ENCODE results near the gene MIER2.

Gene MIER2

DNA sequence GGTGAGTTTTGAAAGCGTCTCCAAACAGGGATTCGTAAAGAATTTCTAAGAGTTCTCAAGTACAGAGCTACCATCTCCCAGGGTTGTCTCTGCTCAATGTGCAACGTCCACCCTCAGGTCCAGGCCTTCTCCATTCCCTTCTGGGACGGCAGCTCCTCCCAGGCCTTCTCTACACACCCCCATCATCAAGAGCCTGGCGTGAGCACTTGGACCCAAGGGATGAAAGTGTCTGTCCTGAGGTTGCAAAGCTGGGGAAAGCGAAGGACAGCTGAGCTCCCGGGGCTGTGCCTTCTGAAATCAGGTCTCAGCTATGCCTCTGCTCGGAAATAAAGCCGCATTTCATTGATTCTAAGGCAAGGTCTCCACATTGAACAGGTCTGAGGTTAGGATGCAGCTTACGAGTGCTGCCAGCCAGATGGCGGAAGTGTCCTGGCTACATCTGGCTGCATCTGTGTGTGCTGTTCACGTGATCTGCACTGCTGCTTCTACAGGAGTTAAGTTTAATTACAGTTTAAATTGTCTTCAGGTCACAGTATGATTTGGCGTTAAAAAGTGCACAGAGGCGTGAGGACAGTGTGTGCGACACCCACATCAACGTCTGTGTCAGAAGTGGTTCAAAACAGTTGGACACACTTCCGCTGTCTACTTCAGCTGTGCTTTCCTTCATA lies 27.0 kb upstream of the MIER2 start:
- DNase-seq (ENCODE audit: extremely low spot score) = no peak
- TF ChIP-seq, protein P1, sequence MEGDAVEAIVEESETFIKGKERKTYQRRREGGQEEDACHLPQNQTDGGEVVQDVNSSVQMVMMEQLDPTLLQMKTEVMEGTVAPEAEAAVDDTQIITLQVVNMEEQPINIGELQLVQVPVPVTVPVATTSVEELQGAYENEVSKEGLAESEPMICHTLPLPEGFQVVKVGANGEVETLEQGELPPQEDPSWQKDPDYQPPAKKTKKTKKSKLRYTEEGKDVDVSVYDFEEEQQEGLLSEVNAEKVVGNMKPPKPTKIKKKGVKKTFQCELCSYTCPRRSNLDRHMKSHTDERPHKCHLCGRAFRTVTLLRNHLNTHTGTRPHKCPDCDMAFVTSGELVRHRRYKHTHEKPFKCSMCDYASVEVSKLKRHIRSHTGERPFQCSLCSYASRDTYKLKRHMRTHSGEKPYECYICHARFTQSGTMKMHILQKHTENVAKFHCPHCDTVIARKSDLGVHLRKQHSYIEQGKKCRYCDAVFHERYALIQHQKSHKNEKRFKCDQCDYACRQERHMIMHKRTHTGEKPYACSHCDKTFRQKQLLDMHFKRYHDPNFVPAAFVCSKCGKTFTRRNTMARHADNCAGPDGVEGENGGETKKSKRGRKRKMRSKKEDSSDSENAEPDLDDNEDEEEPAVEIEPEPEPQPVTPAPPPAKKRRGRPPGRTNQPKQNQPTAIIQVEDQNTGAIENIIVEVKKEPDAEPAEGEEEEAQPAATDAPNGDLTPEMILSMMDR (IDR thresholded peaks at IDR 0.05; ENCODE audit: control extremely low read depth, extremely low read depth, low read depth, missing control alignments) = no peak
- ChIA-PET POLR2A (no interaction called here), CTCF (interaction anchor here (0.9 kb wide), 1 partner anchor 139 kb away, joined by 3 read pairs; no protein-coding TSS in a partner anchor)

DNA sequence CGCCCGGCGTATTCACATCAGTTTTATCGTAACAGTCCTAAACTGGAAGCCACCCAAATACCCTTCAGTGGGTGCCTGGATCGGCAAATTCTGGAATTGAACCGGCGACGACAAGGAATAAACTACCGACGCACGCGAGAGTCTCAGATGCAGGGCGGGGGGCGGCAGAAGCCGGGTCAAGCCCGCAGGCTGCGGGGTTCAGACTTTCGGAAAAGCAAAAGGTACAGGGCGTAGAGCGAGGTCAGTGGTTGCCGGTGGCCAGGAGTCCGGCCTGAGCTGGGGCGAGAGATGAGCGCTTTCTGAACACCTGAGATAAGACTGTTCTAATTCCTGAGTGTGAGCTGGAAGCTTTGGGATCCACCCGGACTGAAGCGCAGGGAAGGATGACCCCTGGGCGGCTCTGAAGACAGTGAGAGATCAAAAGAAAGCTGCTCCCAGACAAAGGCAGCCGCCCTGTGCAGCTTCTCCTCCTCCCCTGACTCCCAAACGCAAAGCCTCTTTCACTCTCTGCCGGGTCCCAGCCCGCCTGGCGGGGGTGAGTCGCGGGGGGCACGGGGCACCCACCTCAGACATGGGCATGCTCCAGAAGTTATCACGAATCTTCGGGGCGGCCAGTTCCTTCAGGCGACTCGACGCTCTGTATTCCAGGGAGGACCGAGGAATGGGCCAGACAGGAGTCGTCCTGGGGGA lies 26.2 kb upstream of the MIER2 start:
- CTCF ChIA-PET = interaction anchor here (0.9 kb wide), 1 partner anchor 140 kb away, joined by 3 read pairs; no protein-coding TSS in a partner anchor

DNA sequence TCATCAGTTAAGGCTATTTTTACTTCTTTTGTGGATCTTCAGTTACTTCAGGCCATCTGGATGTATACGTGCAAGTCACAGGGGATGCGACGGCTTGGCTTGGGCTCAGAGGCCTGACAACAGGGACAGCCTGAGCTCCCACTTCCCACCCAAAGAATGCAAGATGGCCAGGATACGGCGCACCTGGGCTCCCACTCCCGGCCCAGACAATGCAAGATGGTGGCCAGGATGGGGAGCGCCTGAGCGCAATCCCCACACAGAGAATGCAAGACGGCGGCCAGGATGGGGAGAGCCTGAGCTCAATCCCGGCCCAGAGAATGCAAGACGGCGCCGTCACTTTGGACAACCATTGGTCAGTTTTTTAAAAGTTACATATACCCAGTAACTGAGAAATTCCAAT lies 25.3 kb upstream of the MIER2 start:
- TF ChIP-seq, protein P1 (IDR thresholded peaks at IDR 0.05; ENCODE audit: control extremely low read depth, extremely low read depth, low read depth, missing control alignments) = no peak
- CTCF ChIA-PET = no interaction called here
- POLR2A ChIA-PET = no interaction called here
- no peak for DNase-seq (ENCODE audit: extremely low spot score)

More for the DNA sequence above, 26.2 kb upstream of the MIER2 start:
- DNase-seq (ENCODE audit: extremely low spot score) = no peak
- TF ChIP-seq, protein P1 (IDR thresholded peaks at IDR 0.05; ENCODE audit: control extremely low read depth, extremely low read depth, low read depth, missing control alignments) = no peak
- POLR2A ChIA-PET = no interaction called here

DNA sequence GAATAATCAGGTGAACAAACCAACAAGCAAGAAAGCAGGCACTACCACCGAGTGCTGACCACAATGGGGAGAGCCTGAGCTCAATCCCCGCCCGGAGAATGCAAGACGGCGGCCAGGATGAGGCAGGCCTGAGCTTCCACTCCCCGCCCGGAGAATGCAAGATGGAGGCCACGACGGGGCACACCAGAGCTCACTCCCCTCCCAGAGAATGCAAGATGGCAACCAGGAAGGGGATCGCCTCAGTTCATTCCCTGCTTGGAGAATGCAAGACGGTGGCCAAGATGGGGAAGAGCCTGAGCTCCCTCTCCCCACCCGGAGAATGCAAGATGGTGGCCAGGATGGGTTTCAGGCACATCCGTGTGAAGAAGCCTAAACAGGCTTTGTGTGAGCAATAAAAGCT lies 24.7 kb upstream of the MIER2 start:
- POLR2A ChIA-PET = no interaction called here
- CTCF ChIA-PET = no interaction called here
- TF ChIP-seq, protein P1 (IDR thresholded peaks at IDR 0.05; ENCODE audit: control extremely low read depth, extremely low read depth, low read depth, missing control alignments) = no peak
- no peak for DNase-seq (ENCODE audit: extremely low spot score)

DNA sequence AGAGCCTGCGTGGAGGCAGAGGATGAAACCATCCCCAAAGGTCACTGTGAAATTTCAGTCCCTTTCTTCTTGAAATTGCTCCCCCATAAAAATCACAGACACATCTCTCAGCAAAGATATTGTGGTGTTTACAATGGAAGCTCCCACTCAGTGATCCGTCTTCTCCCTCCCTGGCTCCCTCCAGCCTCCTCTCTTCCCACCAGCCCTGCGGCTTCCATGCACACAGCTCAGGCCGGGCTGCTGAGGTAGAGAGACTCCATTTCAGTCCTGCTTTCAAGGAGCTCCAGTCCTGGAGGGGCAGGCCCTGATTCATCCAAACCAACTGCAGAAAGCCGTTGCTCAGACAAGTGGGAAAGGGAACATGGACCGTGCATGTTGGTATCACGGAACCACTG lies 24.0 kb upstream of the MIER2 start:
- CTCF ChIA-PET = no interaction called here

DNA sequence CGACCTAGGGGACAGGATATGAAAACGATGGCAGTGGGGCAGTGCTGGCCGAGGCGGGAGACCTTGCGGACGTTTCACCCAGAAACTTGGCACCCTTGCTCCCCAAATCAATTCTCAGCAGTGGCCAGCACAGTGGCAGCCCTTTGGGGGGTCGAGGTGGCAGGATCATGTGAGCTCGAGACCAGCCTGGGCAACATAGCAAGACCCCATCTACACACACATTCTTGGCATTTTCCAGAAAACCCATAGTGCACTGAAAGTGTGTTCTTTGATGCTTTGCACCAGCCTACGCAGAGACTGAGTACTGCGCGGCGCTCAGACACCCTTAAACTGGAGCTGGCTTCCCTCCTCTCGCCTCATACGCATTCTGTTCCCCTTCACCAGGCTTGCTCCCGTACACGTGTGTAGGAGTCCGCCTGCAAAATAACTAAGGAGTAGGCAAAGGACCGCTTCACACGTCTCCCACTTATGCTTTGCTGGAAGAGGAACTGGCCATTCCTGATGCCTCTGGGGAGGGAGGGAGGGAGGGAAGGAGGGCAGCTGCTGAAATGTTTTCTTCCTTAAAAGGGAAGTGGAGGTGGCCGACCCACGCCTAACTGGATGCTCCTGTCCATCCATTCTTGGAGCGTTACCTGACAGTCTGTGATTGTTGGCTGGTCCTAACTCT lies 23.5 kb upstream of the MIER2 start:
- CTCF ChIA-PET = no interaction called here

More for the DNA sequence above, 24.0 kb upstream of the MIER2 start:
- POLR2A ChIA-PET = no interaction called here
- DNase-seq (ENCODE audit: extremely low spot score) = no peak
- TF ChIP-seq, protein P1 (IDR thresholded peaks at IDR 0.05; ENCODE audit: control extremely low read depth, extremely low read depth, low read depth, missing control alignments) = no peak

More for the DNA sequence above, 23.5 kb upstream of the MIER2 start:
- TF ChIP-seq, protein P1 (IDR thresholded peaks at IDR 0.05; ENCODE audit: control extremely low read depth, extremely low read depth, low read depth, missing control alignments) = no peak
- POLR2A ChIA-PET = no interaction called here
- no peak for DNase-seq (ENCODE audit: extremely low spot score)
